ENCODE results near the gene HNMT. TPM values are rescaled to one million over a fixed set of nuclear protein-coding genes. Genes with fewer than 3 reads are reported as not detected.

HNMT gene
- polyA plus RNA-seq, 1 donor (not counting 4 experiments of a cell fraction or from before 2014, with no cell fraction given): 7.4 TPM

- dilution Hi-C loops (cut with MboI; ENCODE audit: extremely low pct_ligation_motif_present, low sequenced_read_pairs): no loop called here
- FAIRE-seq: no peak
- no peak overlapping the region for H3K4me2 ChIP-seq (ENCODE audit: control insufficient read depth, extremely low read depth, insufficient read depth, low read depth, low read length)
Observed at GRCh38 chr2:137947032-137947727, 17.1 kb upstream of the HNMT start.

DNA sequence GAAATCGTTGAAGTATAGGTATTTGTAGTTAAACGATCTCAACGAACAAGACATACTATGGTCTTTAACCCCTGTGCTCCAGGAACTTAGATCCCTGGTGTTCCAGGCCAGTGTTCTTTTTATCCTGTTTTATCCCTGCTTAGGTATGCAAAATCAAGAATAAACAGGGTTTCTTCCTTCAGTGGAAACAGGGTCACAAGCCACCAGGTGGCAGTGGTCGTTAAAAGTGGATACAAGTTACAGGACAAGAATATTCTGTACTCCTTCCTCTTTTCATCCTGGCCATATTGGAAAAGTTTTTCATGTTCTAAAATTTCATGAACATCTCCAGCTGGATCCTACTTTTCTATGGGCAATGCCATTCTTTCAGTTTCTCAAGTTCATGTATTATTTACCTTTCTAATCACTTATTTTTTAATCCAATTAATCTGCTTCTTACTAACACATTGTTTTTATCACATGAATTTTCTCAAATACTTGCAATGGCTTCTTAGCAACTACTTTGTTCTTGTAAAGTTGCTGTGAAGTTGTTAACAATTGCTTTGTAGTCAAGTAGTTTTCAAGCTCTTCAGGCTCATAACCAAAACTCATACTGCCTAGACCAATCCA is 16.4 kb upstream of the HNMT start:
- peak; percentile 90 for FAIRE-seq
- dilution Hi-C loops (cut with MboI; ENCODE audit: extremely low pct_ligation_motif_present, low sequenced_read_pairs): no loop called here
- Histone ChIP-seq H3K27ac (ENCODE audit: control insufficient read depth, insufficient read depth, low read length) (no peak overlapping the region), H4K20me1 (ENCODE audit: control insufficient read depth, extremely low read depth, insufficient read depth, low read length) (no peaks in the 10 kb centered on the region), H3K79me2 (ENCODE audit: control insufficient read depth, insufficient read depth, low read length) (no peaks in the 10 kb centered on the region), H3K9me3 (ENCODE audit: control insufficient read depth, low read depth, low read length) (no peaks in the 10 kb centered on the region), H2AFZ (ENCODE audit: control insufficient read depth, low read length) (peak overlapping the region; percentile 9), H3K9me1 (ENCODE audit: control insufficient read depth, extremely low read depth, insufficient read depth, low read length) (no peaks in the 10 kb centered on the region), H3K4me2 (ENCODE audit: control insufficient read depth, extremely low read depth, insufficient read depth, low read depth, low read length) (no peak overlapping the region), H3K9ac (ENCODE audit: control insufficient read depth, extremely low read depth, insufficient read depth, low read length) (no peak overlapping the region), H3K4me3 (ENCODE audit: control insufficient read depth in 2 of 3, extremely low read depth in 1 of 3, insufficient read depth in 2 of 3, low read depth in 1 of 3, low read length in 3 of 3) (no peak overlapping the region), H3K4me1 (ENCODE audit: control insufficient read depth, extremely low read depth, insufficient read depth, low read length) (no peaks in the 10 kb centered on the region), H3K27me3 (ENCODE audit: control insufficient read depth, extremely low read depth, insufficient read depth, low read length) (no peaks in the 10 kb centered on the region), H3K36me3 (ENCODE audit: control insufficient read depth in 2 of 2, extremely low read depth in 1 of 2, insufficient read depth in 2 of 2, low read length in 2 of 2) (no peaks in the 10 kb centered on the region)
- TF ChIP-seq CTCF (optimal IDR thresholded peaks at IDR 0.05 in 1 of 3, IDR thresholded peaks at IDR 0.05 in 1 of 3, conservative IDR thresholded peaks at IDR 0.05 in 1 of 3; ENCODE audit: extremely low read depth in 1 of 3, insufficient read depth in 2 of 3, low read length in 3 of 3): peak; percentile 53 to 68 (median 55)
- TF ChIP-seq EZH2 (IDR thresholded peaks at IDR 0.05; ENCODE audit: low read length): no peak
- no peak for DNase-seq (ENCODE audit: low read depth, low spot score)

More at GRCh38 chr2:137947032-137947727, 17.1 kb upstream of the HNMT start:
- Histone ChIP-seq H3K9ac (ENCODE audit: control insufficient read depth, extremely low read depth, insufficient read depth, low read length) (no peak overlapping the region), H3K4me1 (ENCODE audit: control insufficient read depth, extremely low read depth, insufficient read depth, low read length) (no peaks in the 10 kb centered on the region), H3K27me3 (ENCODE audit: control insufficient read depth, extremely low read depth, insufficient read depth, low read length) (no peaks in the 10 kb centered on the region), H3K9me1 (ENCODE audit: control insufficient read depth, extremely low read depth, insufficient read depth, low read length) (no peaks in the 10 kb centered on the region), H3K9me3 (ENCODE audit: control insufficient read depth, low read depth, low read length) (no peaks in the 10 kb centered on the region), H3K36me3 (ENCODE audit: control insufficient read depth in 2 of 2, extremely low read depth in 1 of 2, insufficient read depth in 2 of 2, low read length in 2 of 2) (no peaks in the 10 kb centered on the region), H4K20me1 (ENCODE audit: control insufficient read depth, extremely low read depth, insufficient read depth, low read length) (no peaks in the 10 kb centered on the region), H3K79me2 (ENCODE audit: control insufficient read depth, insufficient read depth, low read length) (no peaks in the 10 kb centered on the region), H2AFZ (ENCODE audit: control insufficient read depth, low read length) (no peak overlapping the region), H3K4me3 (ENCODE audit: control insufficient read depth in 2 of 3, extremely low read depth in 1 of 3, insufficient read depth in 2 of 3, low read depth in 1 of 3, low read length in 3 of 3) (no peak overlapping the region), H3K27ac (ENCODE audit: control insufficient read depth, insufficient read depth, low read length) (no peak overlapping the region)
- no peak for DNase-seq (ENCODE audit: low read depth, low spot score)
- TF ChIP-seq EZH2 (IDR thresholded peaks at IDR 0.05; ENCODE audit: low read length): no peak
- TF ChIP-seq CTCF (optimal IDR thresholded peaks at IDR 0.05 in 1 of 3, IDR thresholded peaks at IDR 0.05 in 1 of 3, conservative IDR thresholded peaks at IDR 0.05 in 1 of 3; ENCODE audit: extremely low read depth in 1 of 3, insufficient read depth in 2 of 3, low read length in 3 of 3): no peak
